ENCODE results near the gene MPV17L2.

DNA sequence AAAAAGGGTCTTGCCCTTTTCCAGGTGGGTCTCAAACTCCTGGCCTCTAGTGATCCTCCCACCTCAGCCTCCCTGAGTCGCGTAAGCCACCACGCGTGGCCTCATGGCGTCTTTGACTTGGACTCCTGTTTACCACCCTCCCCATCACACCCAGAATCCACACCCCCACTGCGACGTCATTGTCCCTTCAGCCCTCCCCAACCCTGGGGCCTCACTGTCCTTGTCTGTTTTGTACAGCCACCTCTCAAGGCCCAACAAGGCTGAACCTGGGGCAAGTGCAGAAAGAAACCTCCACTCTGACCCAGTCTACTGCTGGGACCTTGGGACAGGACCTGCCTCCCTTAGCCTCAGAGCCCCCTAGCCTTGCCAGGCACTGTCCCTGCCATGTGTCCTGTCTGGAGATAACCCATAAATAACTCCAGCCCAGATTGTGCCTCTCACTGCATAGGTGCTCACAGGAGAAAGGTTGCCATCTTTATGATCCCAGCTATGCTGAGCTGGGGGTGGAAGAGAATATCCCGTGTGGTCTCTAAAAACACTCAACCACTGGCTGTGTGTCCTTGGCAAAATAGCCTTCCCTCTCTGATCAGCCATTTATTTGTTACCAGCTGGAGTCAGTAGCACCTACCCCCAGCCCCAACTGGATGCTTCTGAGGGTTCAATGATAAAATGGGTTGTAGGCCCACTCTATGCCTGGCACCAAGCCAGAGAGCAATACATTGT lies 21.3 kb upstream of the MPV17L2 start:
- TF ChIP-seq, protein P1, sequence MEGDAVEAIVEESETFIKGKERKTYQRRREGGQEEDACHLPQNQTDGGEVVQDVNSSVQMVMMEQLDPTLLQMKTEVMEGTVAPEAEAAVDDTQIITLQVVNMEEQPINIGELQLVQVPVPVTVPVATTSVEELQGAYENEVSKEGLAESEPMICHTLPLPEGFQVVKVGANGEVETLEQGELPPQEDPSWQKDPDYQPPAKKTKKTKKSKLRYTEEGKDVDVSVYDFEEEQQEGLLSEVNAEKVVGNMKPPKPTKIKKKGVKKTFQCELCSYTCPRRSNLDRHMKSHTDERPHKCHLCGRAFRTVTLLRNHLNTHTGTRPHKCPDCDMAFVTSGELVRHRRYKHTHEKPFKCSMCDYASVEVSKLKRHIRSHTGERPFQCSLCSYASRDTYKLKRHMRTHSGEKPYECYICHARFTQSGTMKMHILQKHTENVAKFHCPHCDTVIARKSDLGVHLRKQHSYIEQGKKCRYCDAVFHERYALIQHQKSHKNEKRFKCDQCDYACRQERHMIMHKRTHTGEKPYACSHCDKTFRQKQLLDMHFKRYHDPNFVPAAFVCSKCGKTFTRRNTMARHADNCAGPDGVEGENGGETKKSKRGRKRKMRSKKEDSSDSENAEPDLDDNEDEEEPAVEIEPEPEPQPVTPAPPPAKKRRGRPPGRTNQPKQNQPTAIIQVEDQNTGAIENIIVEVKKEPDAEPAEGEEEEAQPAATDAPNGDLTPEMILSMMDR (conservative IDR thresholded peaks at IDR 0.05; ENCODE audit: low read depth in 2 of 2): no peak
- no peak for TF ChIP-seq ZNF331 (CRISPR knock-in tag; IDR thresholded peaks at IDR 0.05; ENCODE audit: low read depth)
- no peak for TF ChIP-seq POLR2AphosphoS5 (IDR thresholded peaks at IDR 0.05; ENCODE audit: low read depth)
- TF ChIP-seq EZH2phosphoT487 (IDR thresholded peaks at IDR 0.05; ENCODE audit: unreplicated experiment): no peak
- no peak for TF ChIP-seq CREB1 (CRISPR knock-in tag; IDR thresholded peaks at IDR 0.05; ENCODE audit: low read depth)

Data from GM23338 (cell line).